Measurements from ENCODE around the gene RFX8. TPM values are rescaled to one million over a fixed set of nuclear protein-coding genes. Genes with fewer than 3 reads are reported as not detected.

Gene RFX8
- total RNA-seq, 1 donor from 2014 or later, result 4.4 TPM

DNA sequence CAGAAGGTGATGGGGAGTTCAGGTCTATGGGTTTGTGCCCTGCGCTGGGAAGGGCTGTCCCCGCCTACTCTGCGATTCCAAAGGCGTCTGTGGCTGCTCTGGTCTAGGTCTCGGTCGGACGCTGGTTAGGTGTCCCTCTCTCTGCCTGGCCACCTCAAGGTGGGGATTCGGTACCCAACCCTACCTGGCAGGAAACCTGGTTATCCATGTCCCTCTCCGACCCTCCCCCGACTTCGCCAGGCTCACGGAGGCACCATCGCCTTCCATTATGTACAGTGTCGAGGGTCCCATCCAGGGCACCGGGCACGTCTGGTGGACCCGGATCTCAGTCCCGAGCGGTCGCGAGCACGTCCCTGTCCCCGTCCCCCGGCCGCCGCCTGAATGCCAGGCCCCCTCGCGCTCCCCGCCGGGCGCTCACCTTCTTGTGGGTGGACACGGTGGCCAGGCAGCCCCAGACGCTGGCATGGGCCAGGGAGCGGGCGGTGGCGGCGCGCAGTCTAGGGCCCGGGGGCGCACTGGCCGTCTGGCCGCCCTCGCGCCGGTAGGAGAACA, 88.2 kb downstream of the RFX8 start:
- intact Hi-C loops (cut with micrococcal nuclease), result loop anchor here (1.0 to 10.0 kb wide), 3 partner anchors 36 to 132 kb away; partner anchors contain the start of gene CNOT11

DNA sequence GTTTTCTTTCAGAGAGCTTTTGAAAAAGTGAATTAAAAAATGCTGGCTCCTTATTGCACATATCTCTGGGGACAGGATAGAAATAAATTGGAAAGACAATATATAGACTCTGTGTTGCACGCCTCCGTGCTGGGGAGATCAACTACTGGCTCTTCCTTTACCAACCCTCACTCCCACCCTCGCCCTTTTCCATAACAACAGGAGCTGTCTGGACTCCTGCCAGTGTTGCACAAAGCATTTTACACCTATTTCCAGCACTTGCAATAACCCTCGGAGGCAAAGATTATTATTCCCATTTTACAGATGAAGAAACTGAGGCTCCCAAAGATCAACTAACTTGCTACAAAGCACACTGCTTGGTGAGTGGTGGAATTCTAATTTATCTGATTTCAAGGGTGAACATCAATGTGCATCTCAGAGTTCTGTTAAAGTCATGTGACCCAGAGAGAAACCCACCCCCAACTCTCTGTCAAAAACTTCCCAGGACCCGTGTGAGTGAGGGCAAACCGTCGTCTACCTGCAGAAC, 91.8 kb downstream of the RFX8 start:
- intact Hi-C loops (cut with micrococcal nuclease), result loop anchor here (10.0 kb wide), 1 partner anchor 128 kb away; the partner anchor contains the start of gene CNOT11

DNA sequence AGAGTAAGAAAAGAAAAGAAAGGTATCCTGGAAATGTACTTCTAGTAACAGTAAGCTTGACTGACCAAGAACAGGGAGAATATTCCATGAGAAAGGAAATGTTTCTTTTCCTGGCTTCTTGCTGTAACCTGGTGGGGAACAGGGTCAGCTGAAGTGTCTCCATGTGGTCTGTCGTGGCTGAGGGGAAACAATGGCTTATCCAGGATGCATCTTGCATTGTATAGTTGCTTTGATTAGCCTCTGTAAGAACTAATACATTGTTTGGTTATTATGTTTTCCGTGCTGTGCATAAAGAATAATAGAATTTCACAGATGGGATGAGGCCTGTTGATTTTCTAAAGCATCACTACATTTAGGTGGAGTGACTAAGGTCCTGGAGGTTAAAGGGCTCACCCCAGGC, 92.5 kb downstream of the RFX8 start:
- intact Hi-C loops (cut with micrococcal nuclease), result loop anchor here (10.0 kb wide), 1 partner anchor 128 kb away; the partner anchor contains the start of gene CNOT11

DNA sequence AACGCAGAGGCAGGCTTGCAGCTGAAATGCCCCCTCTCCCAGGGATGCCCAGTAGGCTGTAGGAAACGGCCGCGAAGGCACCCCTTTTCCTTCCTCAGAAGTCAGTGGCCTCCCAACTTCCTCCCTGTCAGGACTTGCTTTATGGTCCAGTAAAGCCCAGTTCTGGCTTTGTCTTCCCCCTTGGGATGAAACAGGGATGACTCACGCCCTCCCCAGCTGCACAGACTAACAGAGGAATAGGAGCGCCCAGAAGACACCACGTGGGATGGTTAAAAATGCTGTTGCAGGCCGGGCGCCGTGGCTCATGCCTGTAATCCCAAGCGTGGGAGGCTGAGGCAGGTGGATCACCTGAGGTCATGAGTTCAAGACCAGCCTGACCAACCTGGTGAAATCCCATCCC, 94.5 kb downstream of the RFX8 start:
- intact Hi-C loops (cut with micrococcal nuclease), result loop anchor here (10.0 kb wide), 1 partner anchor 126 kb away; the partner anchor contains the start of gene CNOT11

DNA sequence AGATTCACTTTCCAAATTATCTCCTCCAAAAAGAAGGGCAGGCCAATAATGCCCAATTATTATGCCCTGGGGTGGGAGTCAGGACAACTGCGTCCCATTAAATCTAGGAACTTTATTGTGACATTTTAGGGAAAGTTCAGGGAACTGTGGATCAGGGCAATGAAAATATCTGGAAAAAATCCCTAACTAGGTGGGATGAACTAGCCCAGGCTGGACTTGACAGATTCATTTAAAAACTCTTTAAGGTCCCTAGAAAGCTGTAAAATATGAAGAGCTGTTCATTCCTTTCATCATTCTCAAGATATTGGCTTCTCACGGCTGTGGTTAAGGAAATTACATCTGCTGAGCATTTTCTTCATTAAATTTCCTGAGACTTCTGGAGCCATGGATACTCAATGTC, 95.8 kb downstream of the RFX8 start:
- intact Hi-C loops (cut with micrococcal nuclease), result no loop called here

DNA sequence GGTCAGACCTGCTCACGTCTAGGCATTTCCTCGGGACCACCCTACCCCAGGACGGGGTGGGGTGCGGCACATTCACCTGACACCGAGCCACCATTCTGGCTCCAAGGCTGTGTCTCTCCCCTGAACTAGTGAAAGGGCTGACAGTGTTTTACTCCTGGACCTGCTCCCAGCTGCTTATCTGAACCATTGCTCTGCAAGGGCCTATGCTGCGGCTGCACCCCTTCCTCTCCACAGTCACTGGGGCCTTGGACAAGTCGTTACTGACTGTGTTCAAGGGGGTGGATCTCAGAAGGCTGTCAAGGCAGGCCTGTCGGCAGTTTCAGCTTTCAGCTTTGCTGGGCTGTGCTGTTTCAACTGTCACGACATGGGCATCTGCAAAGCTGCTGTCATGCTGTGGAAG, 99.3 kb downstream of the RFX8 start:
- intact Hi-C loops (cut with micrococcal nuclease), result no loop called here

DNA sequence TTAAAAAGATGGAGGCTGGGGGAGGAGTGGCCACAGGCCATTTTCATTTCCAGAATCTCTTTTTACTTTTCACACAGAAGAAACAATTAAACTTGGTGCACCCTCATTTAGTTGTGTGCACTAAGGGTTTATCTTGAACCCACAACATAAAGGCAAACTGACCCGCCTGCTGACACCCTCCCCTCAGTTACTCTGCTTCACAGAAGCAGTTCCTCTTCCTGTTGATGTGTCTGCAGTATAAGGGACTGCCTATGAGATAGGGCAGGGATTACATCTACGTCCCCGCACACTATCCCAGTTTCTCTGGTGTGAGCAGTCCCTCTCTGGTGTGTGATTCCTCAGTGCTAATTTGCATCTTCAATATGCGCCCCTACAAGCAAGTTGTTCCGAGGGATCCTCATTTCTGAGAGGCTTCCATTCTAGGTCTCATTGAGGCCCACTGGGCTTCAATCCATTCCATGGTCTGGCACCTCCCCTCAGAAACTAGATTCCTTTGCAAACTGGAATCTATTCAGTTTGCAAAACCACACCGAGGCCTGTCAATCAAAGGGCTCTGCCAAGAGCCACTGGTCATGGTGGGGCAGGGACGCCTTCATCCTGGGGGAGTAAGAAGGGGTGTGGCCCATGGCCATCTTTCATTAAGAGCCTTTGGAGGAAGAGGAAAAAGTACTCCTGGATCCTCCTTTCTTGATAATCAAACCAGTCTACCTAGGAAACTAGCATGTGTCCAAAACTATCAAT, 99.9 kb downstream of the RFX8 start:
- intact Hi-C loops (cut with micrococcal nuclease), result no loop called here

DNA sequence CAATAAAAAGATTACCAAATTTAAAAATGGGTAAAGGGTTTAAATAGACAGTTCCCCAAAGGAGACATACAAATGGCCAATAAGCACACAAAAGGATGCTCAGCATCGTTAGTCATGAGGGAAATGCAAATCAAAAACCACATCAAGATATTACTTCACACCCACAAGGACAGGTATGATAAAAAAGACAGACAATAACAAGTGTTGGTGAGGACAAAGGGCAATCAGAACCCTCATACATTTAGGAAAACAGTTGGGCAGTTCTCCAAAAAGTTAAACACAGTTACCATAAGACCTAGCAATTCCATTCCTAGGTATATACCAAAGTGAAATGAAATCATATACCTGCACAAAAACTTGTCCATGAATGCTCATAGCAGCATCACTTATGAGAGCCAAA, 102.1 kb downstream of the RFX8 start:
- intact Hi-C loops (cut with micrococcal nuclease), result no loop called here

DNA sequence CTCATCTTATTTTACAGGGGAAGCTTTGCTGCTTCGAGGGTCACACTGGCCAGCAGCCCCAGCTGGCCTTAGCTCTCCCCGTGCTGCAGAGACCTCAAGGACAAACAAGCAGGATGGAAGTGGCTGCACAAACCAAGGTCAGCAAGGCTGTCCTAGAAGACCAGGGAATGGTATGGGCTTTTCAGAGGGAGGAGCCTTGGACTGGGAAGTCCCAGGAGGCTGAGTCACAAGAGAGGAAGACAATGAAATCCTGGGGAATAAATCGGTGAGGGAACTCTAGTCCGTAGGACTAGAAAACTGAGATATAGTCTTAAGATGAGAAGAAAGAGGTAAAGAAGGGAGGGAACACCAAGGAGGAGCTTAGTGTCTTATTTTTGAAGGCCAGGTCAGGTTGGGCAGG, 103.3 kb downstream of the RFX8 start:
- intact Hi-C loops (cut with micrococcal nuclease), result no loop called here

DNA sequence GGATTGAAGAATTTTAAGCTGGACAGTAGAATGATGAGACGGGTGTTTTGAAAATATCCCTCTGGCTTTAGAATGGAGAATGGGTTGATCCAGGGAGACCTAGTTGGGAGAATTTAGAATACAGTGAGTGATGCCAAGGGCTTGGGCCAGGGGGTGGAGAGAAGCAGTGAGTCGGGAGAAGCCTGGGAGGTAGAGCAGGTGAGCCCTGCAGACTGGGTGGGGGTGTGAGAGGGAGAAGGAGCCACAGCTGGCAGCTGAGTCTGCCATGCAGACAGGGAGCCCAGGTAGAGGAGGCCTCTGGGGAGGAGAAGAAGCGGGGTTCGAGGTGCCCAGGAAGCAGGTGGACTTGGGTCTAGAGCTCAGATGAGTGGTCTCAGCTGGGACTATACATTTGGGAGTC, 105.8 kb downstream of the RFX8 start:
- intact Hi-C loops (cut with micrococcal nuclease), result no loop called here

DNA sequence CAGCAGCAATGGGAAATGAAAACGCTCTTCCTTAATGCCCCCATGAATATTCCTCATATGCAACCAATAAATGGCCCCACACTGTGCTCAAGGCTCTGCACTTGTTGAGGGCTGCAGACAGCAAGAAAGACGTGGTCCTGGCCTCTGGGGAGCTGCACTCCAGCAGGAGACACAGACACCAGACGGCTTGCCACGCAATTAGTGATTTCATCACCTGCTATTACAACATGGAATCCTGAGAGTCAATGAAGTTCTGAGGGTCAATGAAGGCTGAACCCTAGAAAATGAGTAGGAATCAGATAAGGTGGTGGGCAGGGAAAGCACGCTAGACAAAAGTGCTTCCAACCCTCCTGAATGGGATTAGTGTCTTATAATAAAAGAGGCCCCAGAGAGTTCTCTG, 106.5 kb downstream of the RFX8 start:
- intact Hi-C loops (cut with micrococcal nuclease), result no loop called here

DNA sequence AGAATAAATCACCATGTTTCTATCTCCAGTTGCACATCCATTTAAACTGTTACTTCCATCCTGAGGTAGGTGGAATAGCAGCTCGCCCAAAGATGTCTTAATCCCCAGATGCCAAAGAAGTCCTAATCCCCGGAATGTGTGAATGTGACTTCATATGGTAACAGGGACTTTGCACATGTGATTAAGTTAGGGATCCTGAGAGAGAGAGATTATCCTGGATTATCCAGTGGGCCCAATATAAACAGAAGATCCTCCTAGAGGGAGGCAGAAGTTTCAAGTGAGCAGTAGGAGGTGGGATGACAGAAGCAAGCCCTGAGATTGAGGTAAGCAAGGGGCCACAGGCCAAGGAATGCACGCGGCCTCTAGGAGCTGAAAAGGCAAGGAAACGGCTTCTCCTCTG, 107.4 kb downstream of the RFX8 start:
- intact Hi-C loops (cut with micrococcal nuclease), result no loop called here

DNA sequence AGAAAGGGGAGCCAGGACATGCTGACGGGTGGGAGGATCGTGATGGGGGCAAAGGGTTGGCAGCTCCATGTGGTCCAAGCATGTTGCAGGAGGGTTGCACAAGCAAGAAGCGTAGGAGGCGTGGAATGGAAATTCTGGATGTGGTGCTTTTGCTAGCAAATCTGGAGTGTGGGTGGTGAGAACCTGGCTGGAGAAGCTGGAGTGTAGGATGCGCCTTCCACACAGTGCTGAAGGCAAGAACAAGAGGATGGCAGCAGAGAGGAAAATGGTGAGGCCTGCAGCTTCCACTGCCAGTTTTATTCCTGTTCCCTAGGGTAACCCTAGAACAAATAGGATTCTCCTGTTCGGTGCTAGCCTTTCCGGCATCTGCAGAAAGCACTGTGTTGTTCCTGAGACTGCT, 110.0 kb downstream of the RFX8 start:
- intact Hi-C loops (cut with micrococcal nuclease), result no loop called here

DNA sequence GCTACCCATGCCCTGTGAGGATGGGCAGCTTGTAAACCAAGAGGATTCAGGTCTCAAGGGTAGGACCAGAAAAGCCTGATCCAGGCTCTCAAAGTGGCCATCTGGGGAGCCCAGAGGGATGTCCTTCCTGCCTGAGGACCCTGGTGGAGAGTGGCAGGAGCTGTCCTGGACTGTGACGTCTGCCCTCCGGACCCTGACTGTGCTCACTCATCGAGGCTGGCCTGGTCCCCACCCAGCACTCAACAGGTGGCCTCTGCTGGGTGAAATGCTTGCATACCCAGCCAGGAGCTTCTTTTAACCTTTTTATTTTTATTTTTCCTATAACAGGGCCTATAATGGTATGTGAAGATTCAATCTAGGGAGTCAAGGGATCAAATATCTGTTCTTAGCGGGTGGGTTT, 112.1 kb downstream of the RFX8 start:
- intact Hi-C loops (cut with micrococcal nuclease), result no loop called here

DNA sequence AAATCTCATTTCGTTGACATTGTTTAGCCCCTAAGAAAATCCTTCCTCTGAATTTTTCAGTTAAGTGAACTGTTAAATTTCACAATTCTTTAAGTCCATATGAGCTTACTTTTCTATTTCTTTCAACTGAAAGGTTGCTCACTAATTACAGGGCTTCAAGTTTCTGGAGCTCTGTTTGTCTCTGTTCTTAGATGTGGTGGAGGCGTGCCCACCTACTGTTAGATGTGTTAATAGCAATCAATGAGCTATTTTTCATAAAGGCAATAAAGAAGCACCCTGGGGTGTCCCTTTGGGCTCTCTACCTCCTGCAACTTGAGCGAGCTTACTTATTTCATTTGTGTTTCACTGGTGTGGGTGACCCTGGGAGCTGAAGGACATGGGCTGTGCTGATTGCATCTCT, 112.6 kb downstream of the RFX8 start:
- intact Hi-C loops (cut with micrococcal nuclease), result no loop called here

DNA sequence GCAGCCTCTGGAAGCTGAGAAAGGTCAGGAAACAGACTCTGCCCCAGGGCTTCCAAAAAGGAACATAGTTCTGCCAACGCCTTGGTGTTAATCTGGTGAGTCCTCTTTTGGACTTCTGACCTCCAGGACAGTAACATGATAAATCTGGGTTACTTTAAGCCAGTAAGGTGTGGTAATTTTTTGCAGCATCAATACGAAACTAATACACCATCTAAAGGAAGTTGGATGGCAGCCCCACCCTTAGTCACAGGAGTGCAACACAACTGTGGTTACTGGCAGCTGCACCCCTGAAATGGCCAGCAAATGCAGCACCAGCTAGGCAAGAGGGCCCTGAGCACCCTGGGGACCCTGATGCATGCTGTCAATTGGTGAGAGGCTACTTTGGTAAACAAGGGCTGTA, 113.4 kb downstream of the RFX8 start:
- intact Hi-C loops (cut with micrococcal nuclease), result no loop called here

DNA sequence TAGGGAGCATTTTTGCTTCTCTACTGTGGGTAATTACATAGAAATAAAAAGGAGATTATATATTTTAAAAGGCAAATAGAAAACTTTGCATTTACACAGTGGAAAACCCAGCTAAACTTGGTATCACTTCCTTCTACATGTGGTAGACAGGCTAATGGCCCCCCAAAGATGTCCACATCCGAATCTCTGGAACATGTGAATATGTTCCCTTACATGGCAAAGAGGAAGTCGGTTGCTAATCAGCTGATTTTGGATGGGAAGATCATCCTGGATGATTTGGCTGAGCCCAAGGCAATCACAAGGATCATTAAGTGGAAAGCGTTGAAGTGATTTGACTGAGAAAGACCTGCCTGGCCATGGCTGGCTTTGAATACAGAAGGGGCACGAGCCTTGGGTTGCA, 113.8 kb downstream of the RFX8 start:
- intact Hi-C loops (cut with micrococcal nuclease), result no loop called here

DNA sequence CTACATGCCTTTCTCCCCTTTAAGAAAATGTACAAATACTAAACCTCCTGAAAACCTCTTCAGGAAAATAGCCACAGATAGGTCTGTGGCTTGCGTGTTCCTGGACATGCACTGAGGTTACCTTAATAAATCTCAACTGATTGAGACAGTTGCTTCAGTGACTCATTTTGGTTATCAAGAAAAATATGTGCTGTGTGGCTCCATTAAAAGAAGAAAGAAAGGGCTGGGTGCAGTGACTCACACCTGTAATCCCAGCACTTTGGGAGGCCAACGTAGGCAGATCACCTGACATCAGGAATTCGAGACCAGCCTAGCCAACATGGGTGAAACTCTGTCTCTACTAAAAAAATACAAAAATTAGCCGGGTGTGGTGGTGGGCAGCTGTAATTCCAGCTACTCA, 114.7 kb downstream of the RFX8 start:
- intact Hi-C loops (cut with micrococcal nuclease), result no loop called here

DNA sequence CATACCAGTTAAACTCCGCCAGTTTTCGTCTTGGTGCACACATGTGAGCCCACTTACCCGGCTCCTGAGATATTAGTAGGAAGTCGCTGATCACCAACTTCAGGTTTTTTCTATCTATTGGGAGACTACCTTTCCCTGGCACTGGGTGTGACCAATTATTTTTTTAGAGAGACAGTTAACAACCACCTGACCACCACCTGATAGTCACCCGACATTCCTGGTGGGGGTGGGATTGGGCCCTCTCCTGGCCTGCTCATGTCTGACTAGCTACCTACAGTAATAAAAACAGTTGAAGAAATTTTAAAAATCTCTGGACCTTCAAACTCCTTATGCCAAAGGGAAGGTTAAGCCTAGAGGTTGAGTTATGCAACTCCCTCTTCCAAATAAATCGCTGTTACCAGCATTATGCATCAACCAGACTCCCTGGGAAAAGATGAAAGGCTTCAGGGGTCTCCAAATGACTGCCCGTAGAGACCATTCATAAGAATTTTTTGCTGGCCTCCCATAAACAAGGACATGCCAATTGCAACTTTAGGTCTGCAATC, 115.4 kb downstream of the RFX8 start:
- intact Hi-C loops (cut with micrococcal nuclease), result no loop called here

DNA sequence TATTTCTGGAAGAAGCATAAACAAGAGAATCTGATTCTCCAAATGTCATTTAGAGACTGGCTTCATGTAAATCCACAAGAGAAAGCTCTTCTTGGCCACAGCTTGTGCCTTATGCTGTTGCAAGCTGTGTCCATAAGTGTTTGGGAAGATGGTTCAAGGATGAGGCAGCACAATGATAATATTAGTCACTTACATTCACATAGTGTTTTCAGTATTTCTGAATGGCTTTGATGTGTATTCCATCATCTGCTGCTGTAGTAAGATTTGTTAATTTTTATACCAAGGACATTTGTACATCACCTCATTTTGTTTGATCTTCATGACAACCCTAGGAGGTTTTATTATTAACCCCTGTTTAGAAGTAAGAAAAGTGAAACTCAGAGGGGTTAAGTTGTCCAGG, 117.5 kb downstream of the RFX8 start:
- intact Hi-C loops (cut with micrococcal nuclease), result no loop called here

DNA sequence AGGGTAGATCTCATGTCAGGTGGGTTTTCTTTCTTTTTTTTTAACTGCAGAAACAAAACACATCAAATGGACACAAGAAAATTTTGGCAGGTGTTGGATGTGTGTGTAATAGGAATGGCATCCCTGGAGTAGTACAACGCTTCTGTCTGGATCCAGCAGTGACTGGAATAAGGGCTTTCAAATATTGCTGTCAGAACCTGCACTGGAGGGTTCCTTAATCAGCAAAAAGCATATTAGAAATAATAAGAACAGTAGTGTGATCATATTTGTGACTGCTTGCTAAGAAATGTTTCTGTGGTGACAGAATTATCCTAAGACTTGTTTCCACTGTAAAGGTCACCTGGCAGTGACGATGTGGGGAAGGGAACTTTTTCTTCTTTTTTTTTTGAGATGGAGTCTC, 118.4 kb downstream of the RFX8 start:
- intact Hi-C loops (cut with micrococcal nuclease), result no loop called here

DNA sequence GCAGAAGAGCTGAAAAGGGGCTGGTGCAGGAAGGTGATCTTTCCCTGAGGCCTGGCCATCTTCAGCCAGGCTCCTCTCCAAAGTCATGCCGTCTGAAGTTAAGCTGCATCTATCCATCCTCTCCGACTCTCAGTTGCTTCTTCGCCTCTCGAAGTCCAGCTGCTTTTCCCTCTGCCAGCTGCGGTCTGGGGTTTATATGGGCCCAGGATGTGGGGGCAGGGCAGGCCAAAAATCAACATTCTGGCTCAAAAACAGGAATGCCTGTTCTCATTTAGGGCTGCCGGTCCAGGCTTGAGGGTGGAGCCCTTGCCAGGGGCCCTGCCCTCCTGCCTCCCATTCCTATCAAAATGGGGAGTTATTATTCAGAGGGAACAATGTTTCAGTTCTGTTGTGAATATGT, 118.9 kb downstream of the RFX8 start:
- intact Hi-C loops (cut with micrococcal nuclease), result no loop called here
